PC-9 (cell line): ENCODE measurements around the gene GART.

Experiments
- EZH2 ChIP-seq: fragments of 200-600 bp; sonication (generic); IDR thresholded peaks from 2 replicates; pipeline ENCODE4 v1.8.0; 2017; ENCODE audit warnings: antibody characterized with exemption, low read depth
- TF ChIP-seq, protein P1 (sequence below): fragments of 200-600 bp; sonication (generic); conservative IDR thresholded peaks from 2 replicates; pipeline ENCODE4 v1.6.1; 2017; ENCODE audit warnings: mixed run types, antibody characterized with exemption, mild to moderate bottlenecking, moderate library complexity

DNA sequence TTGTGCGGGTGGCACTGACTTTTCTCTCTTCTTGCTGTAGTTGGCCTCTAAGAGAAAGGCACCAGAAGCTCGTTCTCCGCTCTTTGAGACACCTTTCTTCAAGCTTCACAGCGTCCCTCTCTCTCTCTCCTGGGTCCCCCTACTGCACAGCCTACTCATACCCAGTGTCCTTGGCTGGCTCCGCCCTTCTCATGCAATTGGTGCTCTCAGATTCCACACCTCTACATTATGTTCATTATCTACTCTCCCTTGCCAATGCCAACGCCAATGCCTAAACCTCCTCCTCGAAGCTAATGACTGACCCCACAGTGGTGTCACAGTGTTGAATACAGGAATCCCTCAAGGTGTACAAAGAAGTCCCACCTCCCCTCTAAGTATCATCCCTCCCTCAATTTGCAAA lies 45.6 kb downstream of the GART start:
- TF ChIP-seq, protein P1, sequence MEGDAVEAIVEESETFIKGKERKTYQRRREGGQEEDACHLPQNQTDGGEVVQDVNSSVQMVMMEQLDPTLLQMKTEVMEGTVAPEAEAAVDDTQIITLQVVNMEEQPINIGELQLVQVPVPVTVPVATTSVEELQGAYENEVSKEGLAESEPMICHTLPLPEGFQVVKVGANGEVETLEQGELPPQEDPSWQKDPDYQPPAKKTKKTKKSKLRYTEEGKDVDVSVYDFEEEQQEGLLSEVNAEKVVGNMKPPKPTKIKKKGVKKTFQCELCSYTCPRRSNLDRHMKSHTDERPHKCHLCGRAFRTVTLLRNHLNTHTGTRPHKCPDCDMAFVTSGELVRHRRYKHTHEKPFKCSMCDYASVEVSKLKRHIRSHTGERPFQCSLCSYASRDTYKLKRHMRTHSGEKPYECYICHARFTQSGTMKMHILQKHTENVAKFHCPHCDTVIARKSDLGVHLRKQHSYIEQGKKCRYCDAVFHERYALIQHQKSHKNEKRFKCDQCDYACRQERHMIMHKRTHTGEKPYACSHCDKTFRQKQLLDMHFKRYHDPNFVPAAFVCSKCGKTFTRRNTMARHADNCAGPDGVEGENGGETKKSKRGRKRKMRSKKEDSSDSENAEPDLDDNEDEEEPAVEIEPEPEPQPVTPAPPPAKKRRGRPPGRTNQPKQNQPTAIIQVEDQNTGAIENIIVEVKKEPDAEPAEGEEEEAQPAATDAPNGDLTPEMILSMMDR, result no peak
- TF ChIP-seq EZH2, result no peak
